ENCODE results near the gene ABHD18.
"Not testable (repeated sequence)": the region's sequence is repeated elsewhere in the genome, so short reads cannot be mapped to it uniquely, and the experiment has no call there.

The ABHD18 gene

DNA sequence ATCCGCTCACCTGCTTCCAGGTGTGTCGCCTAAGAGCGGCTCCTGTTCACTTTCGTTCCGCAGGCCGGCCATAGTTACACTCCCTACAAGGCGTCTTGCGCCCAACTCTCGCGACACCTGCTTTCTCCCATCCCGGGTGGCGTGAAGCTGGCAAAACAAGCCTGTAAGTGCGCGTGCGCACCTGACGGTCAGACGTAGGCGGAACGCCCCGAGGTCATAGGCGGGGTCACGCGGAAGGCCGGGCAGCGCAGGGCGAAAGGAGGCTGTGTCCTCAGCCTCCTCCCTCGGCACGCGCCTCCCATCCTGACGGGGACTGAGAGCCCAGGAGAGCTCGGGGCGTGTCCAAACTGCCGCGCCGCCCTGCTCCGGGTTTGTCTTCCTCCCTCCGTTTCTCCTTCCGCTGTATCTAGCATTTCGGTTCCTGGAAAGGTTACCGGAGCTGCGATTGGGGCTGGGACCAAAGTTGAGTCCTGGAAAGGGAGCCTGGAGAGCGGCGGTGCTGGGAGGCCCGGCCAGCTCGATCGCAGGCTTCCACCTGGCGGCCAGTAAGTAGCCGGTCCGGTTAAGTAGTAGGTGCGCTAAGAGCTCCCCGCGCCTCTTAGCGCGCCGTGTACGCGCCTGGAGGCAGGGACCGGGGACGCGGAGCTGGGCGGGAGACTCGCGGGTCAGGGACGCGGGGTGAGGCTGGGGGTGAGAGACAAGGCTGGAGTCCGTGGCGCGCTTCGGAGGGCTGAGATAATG lies at the start of gene ABHD18, which contains the start of gene MFSD8:
Gene ABHD18, plus strand, starts transcription at position 345 of the 741 bp plus-strand sequence. CDS start 17,550 bp downstream, outside the sequence.
Gene MFSD8, minus strand, starts transcription at position 112 of the 741 bp plus-strand sequence. Its CDS starts 40 bp downstream, at position 72.
- DNase-seq: peak; percentile 95

GRCh38 chr4:127916512-127916911 lies 48.7 kb upstream of the ABHD18 start:
- no peak for DNase-seq

DNA sequence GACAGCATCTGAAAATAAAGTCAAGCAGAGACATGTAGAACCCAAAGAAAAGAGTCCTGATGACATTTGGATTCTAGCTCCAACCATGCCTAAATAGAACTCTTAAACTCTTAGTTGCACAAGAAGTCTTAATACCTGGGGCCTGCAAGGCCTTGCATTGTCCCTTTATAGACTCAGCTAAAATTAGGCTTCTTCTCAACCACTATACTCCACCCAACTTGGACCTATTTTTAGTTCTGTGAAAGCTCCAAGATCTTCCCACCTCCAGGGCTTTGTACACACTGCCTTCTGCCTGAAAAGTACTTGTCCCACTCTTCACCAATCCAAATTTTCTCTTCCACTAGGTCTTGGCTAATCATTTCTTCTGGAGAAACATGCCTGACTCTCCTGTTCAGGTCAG lies 48.1 kb upstream of the ABHD18 start:
- no peak for DNase-seq

- no peak for DNase-seq
Measured at GRCh38 chr4:127920521-127920920, 44.7 kb upstream of the ABHD18 start.

DNA sequence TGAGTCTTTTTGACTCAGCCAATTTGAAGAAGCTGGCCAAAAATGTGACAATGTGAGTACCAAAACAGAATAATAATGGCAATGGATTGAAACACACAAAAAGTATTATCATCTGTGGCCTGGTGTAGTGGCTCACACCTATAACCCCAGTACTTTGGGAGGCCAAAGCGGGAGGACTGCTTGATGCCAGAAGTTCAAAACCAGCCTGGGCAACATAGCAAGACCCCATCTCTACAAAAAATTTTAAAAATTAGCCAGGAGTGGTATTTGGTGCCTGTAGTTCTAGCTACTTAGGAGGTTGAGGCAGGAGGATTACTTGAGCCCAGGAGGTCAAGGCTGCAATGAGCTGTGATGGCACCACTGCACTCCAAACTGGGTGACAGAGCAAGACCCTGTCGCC lies 43.0 kb upstream of the ABHD18 start:
- DNase-seq: no peak

DNA sequence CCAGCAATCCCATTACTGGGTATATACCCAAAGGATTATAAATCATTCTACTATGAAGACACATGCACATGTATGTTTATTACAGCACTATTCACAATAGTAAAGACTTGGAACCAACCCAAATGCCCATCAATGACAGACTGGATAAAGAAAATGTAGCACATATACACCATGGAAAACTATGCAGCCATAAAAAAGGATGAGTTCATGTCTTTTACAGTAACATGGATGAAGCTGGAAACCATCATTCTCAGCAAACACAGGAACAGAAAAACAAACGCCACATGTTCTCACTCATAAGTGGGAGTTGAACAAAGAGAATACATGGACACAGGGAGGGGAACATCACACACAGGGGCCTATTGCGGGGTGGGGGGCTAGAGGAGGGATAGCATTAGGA lies 39.5 kb upstream of the ABHD18 start:
- DNase-seq: not testable (repeated sequence)

DNA sequence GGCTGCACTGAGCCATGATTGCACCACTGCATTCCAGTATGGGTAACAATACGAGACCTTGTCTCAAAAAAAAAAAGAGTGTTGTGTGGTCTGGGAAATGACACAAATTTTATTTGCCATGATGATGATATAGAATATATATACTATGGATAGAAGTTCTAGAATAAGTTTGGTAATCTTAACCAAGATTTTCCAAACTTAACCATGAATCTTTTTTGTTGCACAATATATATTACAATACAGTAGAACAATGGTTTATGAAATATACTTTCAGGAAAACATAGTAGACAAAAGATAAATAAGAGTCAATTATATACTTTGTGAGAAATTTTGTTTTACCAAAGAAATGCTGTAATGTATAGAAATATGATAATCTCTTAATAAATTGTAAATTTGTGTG lies 35.0 kb upstream of the ABHD18 start:
- DNase-seq: no peak

DNA sequence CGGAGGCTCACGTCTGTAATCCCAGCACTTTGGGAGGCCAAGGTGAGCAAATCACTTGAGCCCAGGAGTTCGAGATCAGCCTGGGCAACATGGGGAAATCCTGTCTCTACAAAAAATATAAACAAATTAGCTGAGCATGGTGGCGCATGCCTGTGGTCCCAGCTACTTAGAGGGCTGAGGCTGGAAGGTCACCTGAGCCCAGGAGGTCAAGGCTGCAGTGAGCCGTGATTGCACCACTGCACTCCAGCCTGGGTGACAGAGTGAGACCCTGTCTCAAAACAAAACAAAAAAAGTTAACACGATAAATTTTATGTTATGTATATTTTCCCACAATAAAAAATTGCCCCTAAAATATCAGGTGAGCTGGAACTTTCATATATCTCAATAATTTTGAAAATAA lies 33.4 kb upstream of the ABHD18 start:
- not testable (repeated sequence) for DNase-seq

GRCh38 chr4:127936974-127937373 lies 28.2 kb upstream of the ABHD18 start:
- DNase-seq: no peak

- DNase-seq: no peak
Measured at GRCh38 chr4:127957105-127957504, 8.1 kb upstream of the ABHD18 start.

DNA sequence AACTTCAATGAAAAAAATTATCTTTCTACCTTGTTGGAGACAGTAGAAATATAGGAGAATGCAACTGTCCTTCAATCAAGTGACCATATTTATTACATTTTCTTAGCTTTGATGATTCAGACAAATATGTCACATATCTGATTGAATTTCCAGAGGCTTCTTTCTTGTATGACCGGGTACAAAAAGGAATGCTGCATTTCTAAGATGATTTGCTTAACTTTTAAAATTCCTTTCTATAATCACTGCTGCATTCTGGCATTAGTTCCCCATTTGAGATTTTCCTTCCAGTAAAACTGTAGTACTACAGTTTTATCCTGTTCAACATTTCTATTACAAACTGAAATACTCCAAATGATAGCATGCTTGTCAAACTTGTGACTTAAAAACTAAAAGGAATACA lies 5.4 kb upstream of the ABHD18 start:
- no peak for DNase-seq

- DNase-seq: not testable (repeated sequence)
Measured at GRCh38 chr4:127963633-127964398, 1.4 kb upstream of the ABHD18 start.

- not testable (repeated sequence) for DNase-seq
Measured at GRCh38 chr4:127964426-127965061, 662 bp upstream of the ABHD18 start.

DNA sequence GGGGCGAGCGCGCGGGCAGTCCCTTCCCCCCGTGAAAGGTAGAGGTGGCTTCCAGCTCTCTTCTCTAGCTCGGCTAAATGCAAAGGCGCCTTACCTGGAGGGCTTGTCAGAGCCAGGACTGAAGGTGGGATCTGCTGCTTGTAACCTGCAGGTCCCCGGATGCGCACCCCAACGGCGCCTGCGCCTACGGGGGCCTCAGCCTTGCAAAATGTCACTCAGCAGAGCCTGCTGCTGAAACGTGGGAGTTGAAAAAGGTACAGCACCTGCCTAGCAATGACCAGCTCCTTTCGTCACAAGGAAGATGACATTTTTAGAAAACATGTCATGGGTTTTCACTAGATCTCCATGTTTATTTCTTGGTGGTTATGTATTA lies 583 bp downstream of the ABHD18 start:
- DNase-seq: no peak

DNA sequence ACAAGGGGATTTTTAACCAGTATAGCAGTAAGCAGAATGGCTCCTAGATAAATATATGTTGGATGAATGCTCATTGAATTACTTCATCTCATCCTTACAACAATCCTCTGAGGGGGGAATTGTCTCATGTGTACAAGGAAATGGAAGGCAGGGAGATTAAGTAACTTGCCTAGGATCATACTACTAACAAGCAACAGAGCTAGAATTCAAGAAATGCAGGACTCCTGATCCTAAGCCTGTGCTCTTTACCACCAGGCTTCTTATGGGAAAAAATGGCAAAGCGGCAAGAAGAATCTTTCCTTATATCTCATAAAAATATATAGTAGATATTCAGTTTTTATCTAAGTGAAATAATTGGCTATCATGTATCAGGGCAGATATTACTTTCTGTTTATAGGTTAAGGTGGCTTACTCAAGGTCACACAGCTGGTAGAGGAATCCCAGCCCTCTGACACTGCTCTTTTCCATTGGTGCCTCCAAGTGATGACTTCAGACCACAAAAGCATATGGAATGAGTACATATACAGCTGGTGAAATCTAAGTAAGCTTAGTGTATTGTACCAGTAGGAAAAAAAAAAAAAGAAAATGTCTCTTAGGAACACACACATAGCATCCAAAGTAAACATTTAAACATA lies 2.1 kb downstream of the ABHD18 start:
- DNase-seq: no peak

DNA sequence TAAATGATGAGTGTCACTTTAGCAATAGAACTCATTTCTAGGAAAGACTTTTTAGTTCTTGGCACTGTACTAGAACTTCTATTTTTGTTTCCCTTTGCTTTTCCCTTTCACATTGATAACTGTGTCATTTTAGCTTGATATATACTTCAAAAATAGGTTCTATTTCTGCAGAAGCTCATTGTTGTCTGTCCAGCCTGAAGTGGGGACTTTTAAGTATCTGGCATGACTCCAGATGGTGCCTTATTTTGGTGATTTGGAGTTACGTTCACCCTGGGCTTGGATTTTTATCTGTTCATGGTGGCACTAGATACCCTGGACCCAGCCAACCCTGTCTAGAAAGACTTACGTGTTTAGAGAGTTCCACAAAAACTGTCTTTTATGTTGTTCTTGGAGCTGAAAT lies 3.4 kb downstream of the ABHD18 start:
- DNase-seq: no peak

DNA sequence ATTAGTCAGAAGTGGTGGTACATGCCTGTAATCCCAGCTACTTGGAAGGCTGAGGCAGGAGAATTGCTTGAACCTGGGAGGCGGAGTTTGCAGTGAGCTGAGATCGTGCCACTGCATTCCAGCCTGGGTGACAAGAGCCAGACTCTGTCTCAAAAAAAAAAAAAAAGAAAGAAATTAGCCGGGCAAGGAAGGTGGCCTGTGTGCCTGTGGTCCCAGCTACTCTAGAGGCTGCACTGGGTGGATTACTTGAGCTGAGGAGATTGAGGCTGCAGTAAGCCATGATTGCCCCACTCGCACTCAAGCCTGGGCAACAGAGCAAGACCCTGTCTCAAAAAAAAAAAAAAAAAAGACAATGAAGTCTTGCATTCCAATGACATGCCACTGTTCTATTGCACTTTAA lies 5.7 kb downstream of the ABHD18 start:
- not testable (repeated sequence) for DNase-seq

- DNase-seq: no peak
Measured at GRCh38 chr4:127975121-127975770, 10.0 kb downstream of the ABHD18 start.

- no peak for DNase-seq
Measured at GRCh38 chr4:127978930-127979329, 13.7 kb downstream of the ABHD18 start.

DNA sequence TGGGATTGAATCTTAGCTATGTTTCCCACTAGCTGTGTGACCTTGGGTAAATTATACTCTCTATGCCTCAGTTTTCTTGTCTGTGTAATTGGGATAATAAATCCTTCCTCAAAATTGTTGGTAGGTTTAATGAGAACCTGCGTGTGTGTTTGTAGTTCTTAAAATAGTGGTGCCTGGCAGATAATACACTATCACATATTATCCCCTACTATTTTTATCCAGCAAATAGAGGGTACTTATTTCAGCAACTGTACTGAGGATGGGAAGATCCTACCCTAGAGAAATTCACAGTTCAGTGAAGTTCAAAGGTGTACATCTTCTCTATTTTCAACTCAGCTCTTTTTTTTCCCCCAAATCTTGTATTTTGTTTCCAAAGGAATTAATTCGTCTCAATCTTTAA lies 17.2 kb downstream of the ABHD18 start:
- DNase-seq: no peak

DNA sequence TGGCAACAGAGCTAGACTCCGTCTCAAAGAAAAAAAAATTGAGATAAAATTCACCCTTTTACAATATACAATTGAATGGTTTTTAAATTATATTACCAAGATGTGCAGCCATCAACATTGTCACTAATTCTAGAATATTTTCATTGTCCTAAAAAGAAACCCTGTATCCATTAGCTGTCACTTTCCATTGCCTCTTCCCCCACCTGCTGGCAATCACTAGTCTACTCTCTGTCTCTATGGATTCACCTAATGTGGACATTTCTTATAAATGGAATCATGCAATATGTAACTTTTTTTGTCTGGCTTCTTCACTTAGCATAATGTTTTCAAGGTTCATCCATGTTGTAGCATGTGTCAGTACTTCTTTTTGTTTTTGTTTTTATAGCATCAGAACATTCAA lies 20.8 kb downstream of the ABHD18 start:
- DNase-seq: no peak

DNA sequence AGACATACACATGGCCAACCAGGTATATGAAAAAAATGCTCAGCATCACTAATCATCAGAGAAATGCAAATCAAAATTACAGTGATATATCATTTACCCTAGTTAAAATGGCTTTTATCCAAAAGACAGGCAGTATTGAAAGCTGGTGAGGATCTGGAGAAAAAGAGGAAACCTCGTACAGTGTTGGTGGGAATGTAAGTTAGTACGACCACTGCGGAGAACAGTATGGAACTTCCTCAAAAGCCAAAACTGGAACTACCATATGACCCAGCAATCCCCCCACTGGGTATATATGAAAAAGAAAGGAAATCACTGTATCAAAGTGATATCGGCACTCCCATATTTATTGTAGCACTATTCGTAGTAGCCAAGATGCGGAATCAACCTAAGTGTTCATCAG lies 23.4 kb downstream of the ABHD18 start:
- DNase-seq: no peak

- no peak for DNase-seq
Measured at GRCh38 chr4:127993151-127993550, 27.9 kb downstream of the ABHD18 start.
